HCT116 (cell line): ENCODE results near the gene CDH23. TPM values are rescaled to one million over a fixed set of nuclear protein-coding genes. Genes with fewer than 3 reads are reported as not detected.

Experiments used
- ATAC-seq: fragments of 200-7000 bp; cut with Tn5 transposase; 2 replicates; pipeline ENCODE4 v1.9.1; 2020; ENCODE audit warnings: mild to moderate bottlenecking, moderate library complexity
- BruUV-seq: library from RNA; stranded (reverse); fragments of 400-500 nt; replicated peaks from 2 replicates; lab custom pipeline; 2021; lab: Mats Ljungman, UMichigan
- CTCF ChIA-PET: fragments of 300-600 bp; sonication (Branson Sonifier 250); formaldehyde crosslinking; loops from one replicate; lab custom pipeline; 2021; ENCODE audit warnings: antibody characterized with exemption; lab: Charles Lee
- POLR2A ChIA-PET: fragments of 300-600, 350-600 bp; sonication (Branson Sonifier 250); formaldehyde crosslinking; loops from one replicate; lab custom pipeline; 2021; ENCODE audit warnings: antibody characterized with exemption; lab: Charles Lee
- RAD21 ChIA-PET, 2 experiments: fragments of 300-600 bp; sonication (Branson Sonifier 250); formaldehyde crosslinking; loops; one replicate each; lab custom pipeline; 2023; ENCODE audit warnings: low total read pairs in 2 of 2; ENCODE audit not compliant: uncharacterized antibody in 2 of 2, unreplicated experiment in 2 of 2, low non-redundant PET in 1 of 2; lab: Charles Lee
- DNase-seq: peaks from one replicate; pipeline ENCODE4 v3.0.0-alpha.2; 2010; ENCODE audit warnings: low read depth, low spot score
- H2AFZ ChIP-seq: fragments of 200-600 bp; shearing (Covaris generic), sonication (generic); 2 replicates; pipeline ENCODE4 v1.6.1; 2017; ENCODE audit warnings: low read depth, mixed run types, mixed read lengths, antibody characterized with exemption, low read length; ENCODE audit not compliant: poor library complexity, severe bottlenecking
- H3K27ac ChIP-seq: 2 replicates; pipeline ENCODE4 v1.5.1; 2012; ENCODE audit warnings: low read depth, low read length
- H3K27me3 ChIP-seq: fragments of 200-600 bp; sonication (generic); 2 replicates; pipeline ENCODE4 v1.6.1; 2016; ENCODE audit warnings: mixed run types, low read length, mixed read lengths; ENCODE audit not compliant: insufficient read depth
- H3K36me3 ChIP-seq, 2 experiments: fragments of 200-500 bp in 1 of 2; fragments of 200-600 bp in 1 of 2; sonication (Bioruptor generic) in 1 of 2; sonication (generic) in 1 of 2; 2 replicates each; pipeline versions ENCODE4 v1.5.1 to v1.6.1; 2014 to 2016; ENCODE audit warnings: low read length in 2 of 2, inconsistent platforms in 1 of 2, mixed read lengths in 1 of 2, mixed run types in 1 of 2; ENCODE audit not compliant: insufficient read depth in 2 of 2, control insufficient read depth in 1 of 2
- H3K4me1 ChIP-seq, 2 experiments: fragments of 200-600 bp in 1 of 2; sonication (generic) in 1 of 2; 2 replicates each; pipeline versions ENCODE4 v1.5.1 to v1.6.1; 2012 to 2017; ENCODE audit warnings: low read length in 2 of 2, inconsistent platforms in 1 of 2, mild to moderate bottlenecking in 1 of 2, mixed read lengths in 1 of 2, mixed run types in 1 of 2, moderate library complexity in 1 of 2; ENCODE audit not compliant: insufficient read depth in 2 of 2, control insufficient read depth in 1 of 2
- H3K4me2 ChIP-seq: fragments of 200-600 bp; sonication (generic); 2 replicates; pipeline ENCODE4 v1.6.1; 2017; ENCODE audit warnings: mixed run types, low read length, mixed read lengths
- H3K4me3 ChIP-seq, 2 experiments: fragments of 200-600 bp in 1 of 2; sonication (generic) in 1 of 2; replicated peaks in 1 of 2; 2 replicates each; pipeline ENCODE4 v1.5.1; 2011 to 2016; ENCODE audit warnings: low read length in 2 of 2, control low read depth in 1 of 2, low read depth in 1 of 2, mild to moderate bottlenecking in 1 of 2, mixed read lengths in 1 of 2, mixed run types in 1 of 2
- H3K79me2 ChIP-seq: fragments of 200-600 bp; sonication (generic); 2 replicates; pipeline ENCODE4 v1.6.1; 2017; ENCODE audit warnings: mild to moderate bottlenecking, mixed run types, low read length, moderate library complexity, mixed read lengths; ENCODE audit not compliant: insufficient read depth
- H3K9ac ChIP-seq: fragments of 200-600 bp; sonication (generic); 2 replicates; pipeline ENCODE4 v1.6.1; 2016; ENCODE audit warnings: low read length, mixed read lengths
- H3K9me2 ChIP-seq: fragments of 200-600 bp; sonication (generic), shearing (Covaris generic); 2 replicates; pipeline ENCODE4 v1.6.1; 2017; ENCODE audit warnings: mixed run types, mild to moderate bottlenecking, moderate library complexity; ENCODE audit not compliant: insufficient read depth
- H3K9me3 ChIP-seq, 2 experiments: fragments of 200-500 bp in 1 of 2; fragments of 200-600 bp in 1 of 2; sonication (Bioruptor generic) in 1 of 2; sonication (generic) in 1 of 2; 2 replicates each; pipeline ENCODE4 v1.6.1; 2014 to 2017; ENCODE audit warnings: low read length in 2 of 2, mixed read lengths in 2 of 2, inconsistent platforms in 1 of 2, low read depth in 1 of 2, mild to moderate bottlenecking in 1 of 2, mixed run types in 1 of 2, moderate library complexity in 1 of 2; ENCODE audit not compliant: control insufficient read depth in 1 of 2, insufficient read depth in 1 of 2
- H4K20me1 ChIP-seq: fragments of 200-600 bp; sonication (generic), shearing (Covaris generic); 2 replicates; pipeline ENCODE4 v1.6.1; 2017; ENCODE audit warnings: mixed run types, mild to moderate bottlenecking, moderate library complexity; ENCODE audit not compliant: insufficient read depth
- ATF3 ChIP-seq: IDR thresholded peaks from 2 replicates; pipeline ENCODE4 v1.6.1; 2012
- CTCF ChIP-seq, 3 experiments: fragments of 200-600 bp in 1 of 3; sonication (generic) in 1 of 3; IDR thresholded peaks in 2 of 3; conservative IDR thresholded peaks in 1 of 3; 2 replicates each; pipeline ENCODE4 v1.5.1; 2012 to 2017; ENCODE audit warnings: low read depth in 2 of 3, low read length in 2 of 3, antibody characterized with exemption in 1 of 3, borderline replicate concordance in 1 of 3, control low read depth in 1 of 3, mild to moderate bottlenecking in 1 of 3, mixed read lengths in 1 of 3, mixed run types in 1 of 3, moderate library complexity in 1 of 3; ENCODE audit not compliant: insufficient read depth in 1 of 3
- EGR1 ChIP-seq: IDR thresholded peaks from 2 replicates; pipeline ENCODE4 v1.6.1; 2012; ENCODE audit warnings: low read depth
- ELF1 ChIP-seq: IDR thresholded peaks from 2 replicates; pipeline ENCODE4 v1.6.1; 2012; ENCODE audit warnings: low read depth, borderline replicate concordance
- EZH2 ChIP-seq: fragments of 200-600 bp; sonication (generic); IDR thresholded peaks from 2 replicates; pipeline ENCODE4 v1.6.1; 2017; ENCODE audit warnings: antibody characterized with exemption, mixed run types
- JUND ChIP-seq: IDR thresholded peaks from 2 replicates; pipeline ENCODE4 v1.6.1; 2012
- POLR2AphosphoS5 ChIP-seq: IDR thresholded peaks from 2 replicates; pipeline ENCODE4 v1.6.1; 2011; ENCODE audit warnings: mild to moderate bottlenecking, low read depth, low read length, moderate library complexity
- REST ChIP-seq: IDR thresholded peaks from 2 replicates; pipeline ENCODE4 v1.6.1; 2012; ENCODE audit warnings: low read depth
- ZNF274 ChIP-seq: fragments of 200-500 bp; sonication (Bioruptor generic); IDR thresholded peaks from 2 replicates; pipeline ENCODE4 v1.6.1; 2014; ENCODE audit warnings: mild to moderate bottlenecking, low read depth, low read length, inconsistent platforms
- intact Hi-C: fragments of 100-400 bp; cut with micrococcal nuclease; formaldehyde crosslinking; loops from 2 replicates; pipeline ENCODE4 v1.10.0; 2022
- total RNA-seq: library from RNA; stranded (reverse); gene quantifications from one replicate; pipeline ENCODE4 v1.2.1, GENCODE V29; 2021; ENCODE audit not compliant: unreplicated experiment

The CDH23 gene
- total RNA-seq, 1 experiment from 2014 or later: not detected

- ATAC-seq (no peak), DNase-seq (no peak)
- no peaks in the 10 kb centered on the region for H4K20me1 ChIP-seq
- TF ChIP-seq EZH2 (no peak), ATF3 (no peak), REST (no peak), ZNF274 (no peak), ELF1 (no peak), EGR1 (no peak), POLR2AphosphoS5 (no peak), CTCF (IDR thresholded peaks at IDR 0.05 in 2 of 3, conservative IDR thresholded peaks at IDR 0.05 in 1 of 3; ENCODE audit: borderline replicate concordance in 1 of 3, insufficient read depth in 1 of 3, low read depth in 2 of 3, low read length in 2 of 3) (no peak), JUND (no peak)
- H3K4me1 ChIP-seq: 0 out of 4 replicates have a peak, but pooled peaks cover 0 to 4% of the 10 kb centered on the region in 2 experiments
- no peak overlapping the region for H3K9ac ChIP-seq
- ChIA-PET POLR2A (no interaction called here), RAD21 (interaction anchor here in 1 of 2 experiments (1.3 to 2.0 kb wide), 2 partner anchors 323 to 393 kb away, joined by 5 to 6 read pairs; no protein-coding TSS in a partner anchor), CTCF (interaction anchor here (1.2 to 5.2 kb wide), 7 partner anchors 10 to 393 kb away, joined by 3 to 57 read pairs (median 12); partner anchors contain the start of gene SLC29A3)
- no peaks in the 10 kb centered on the region for H3K27me3 ChIP-seq
- H3K4me3 ChIP-seq: no peak overlapping the region
- H3K9me3 ChIP-seq: no peaks in the 10 kb centered on the region
- H3K27ac ChIP-seq: no peak overlapping the region
- no peaks in the 10 kb centered on the region for H3K36me3 ChIP-seq
- no peaks in the 10 kb centered on the region for H3K79me2 ChIP-seq
- H3K9me2 ChIP-seq: no peaks in the 10 kb centered on the region
- BruUV-seq: no TSS peak
- no peak overlapping the region for H3K4me2 ChIP-seq
- H2AFZ ChIP-seq: no peak overlapping the region
- intact Hi-C loops: no loop called here
Observed at GRCh38 chr10:71707240-71707789, 310.6 kb downstream of the CDH23 start.
